Fibroblast of lung (primary cell): ENCODE results near the gene UCP3. TPM values are rescaled to one million over a fixed set of nuclear protein-coding genes. Genes with fewer than 3 reads are reported as not detected.

Experiments used
- DNase-seq, 2 donors: peaks; one replicate each; pipeline versions ENCODE4 v3.0.0 to v3.0.0-alpha.2; 2010; ENCODE audit warnings: low read depth in 2 of 2
- H2AFZ ChIP-seq: 2 replicates; pipeline ENCODE4 v1.5.1; 2012; ENCODE audit warnings: low read length, control low read depth, inconsistent platforms
- H3K27ac ChIP-seq: 2 replicates; pipeline ENCODE4 v1.5.1; 2011; ENCODE audit warnings: low read length, control low read depth; ENCODE audit not compliant: insufficient read depth
- H3K27me3 ChIP-seq: 2 replicates; pipeline ENCODE4 v1.5.1; 2011; ENCODE audit warnings: mild to moderate bottlenecking, low read length; ENCODE audit not compliant: control insufficient read depth, insufficient read depth
- H3K36me3 ChIP-seq: 2 replicates; pipeline ENCODE4 v1.5.1; 2011; ENCODE audit warnings: low read length; ENCODE audit not compliant: control insufficient read depth, insufficient read depth
- H3K4me1 ChIP-seq: 2 replicates; pipeline ENCODE4 v1.5.1; 2011; ENCODE audit warnings: low read length; ENCODE audit not compliant: control insufficient read depth, insufficient read depth; ENCODE audit errors: extremely low read depth
- H3K4me2 ChIP-seq: 2 replicates; pipeline ENCODE4 v1.5.1; 2011; ENCODE audit warnings: low read length, control low read depth; ENCODE audit not compliant: insufficient read depth; ENCODE audit errors: extremely low read depth
- H3K4me3 ChIP-seq, 4 experiments: fragments of 200-600 bp in 1 of 4; sonication (generic) in 1 of 4; replicated peaks in 1 of 4; 2 replicates each; pipeline ENCODE4 v1.5.1; 2011 to 2016; ENCODE audit warnings: low read length in 4 of 4, low read depth in 3 of 4, mild to moderate bottlenecking in 3 of 4, control low read depth in 2 of 4, inconsistent platforms in 1 of 4, mixed read lengths in 1 of 4; ENCODE audit not compliant: insufficient read depth in 1 of 4; ENCODE audit errors: control extremely low read depth in 1 of 4
- H3K79me2 ChIP-seq: 2 replicates; pipeline ENCODE4 v1.5.1; 2012; ENCODE audit warnings: mild to moderate bottlenecking, low read length, inconsistent platforms; ENCODE audit not compliant: control insufficient read depth, insufficient read depth
- H3K9ac ChIP-seq: 2 replicates; pipeline ENCODE4 v1.5.1; 2011; ENCODE audit warnings: mild to moderate bottlenecking, low read length, control low read depth; ENCODE audit not compliant: insufficient read depth
- H3K9me3 ChIP-seq: 2 replicates; pipeline ENCODE4 v1.5.1; 2012; ENCODE audit warnings: low read depth, low read length; ENCODE audit not compliant: control insufficient read depth, insufficient read depth
- H4K20me1 ChIP-seq: 2 replicates; pipeline ENCODE4 v1.5.1; 2011; ENCODE audit warnings: low read length; ENCODE audit not compliant: control insufficient read depth, insufficient read depth; ENCODE audit errors: extremely low read depth
- CTCF ChIP-seq, 2 donors: IDR thresholded peaks in 1 of 2; conservative IDR thresholded peaks in 1 of 2; 1 replicate in 1 of 2; 2 replicates in 1 of 2; pipeline ENCODE4 v1.5.1; 2011 to 2012; ENCODE audit warnings: low read length in 2 of 2, control low read depth in 1 of 2, inconsistent platforms in 1 of 2, low read depth in 1 of 2, mild to moderate bottlenecking in 1 of 2
- EZH2 ChIP-seq: IDR thresholded peaks from 2 replicates; pipeline ENCODE4 v1.5.1; 2012; ENCODE audit warnings: low read length, control low read depth, mild to moderate bottlenecking; ENCODE audit errors: missing control alignments
- polyA plus RNA-seq, 2 donors: library from polyadenylated mRNA; depleted of rRNA in 1 of 2; stranded (reverse) in 1 of 2; unstranded in 1 of 2; fragments of >200 nt; gene quantifications; 2 replicates each; pipeline ENCODE4 v1.2.1, GENCODE V29; 2011 to 2012; ENCODE audit warnings: missing spikeins in 1 of 2
- total RNA-seq: library from RNA; depleted of rRNA; stranded (reverse); fragments of >200 nt; gene quantifications from 2 replicates; pipeline ENCODE4 v1.2.1, GENCODE V29; 2014

The UCP3 gene
- total and polyA plus RNA-seq, 2 donors (not counting 1 experiment from before 2014, with no cell fraction given) = 0.18 to 0.33 TPM

- no peaks in the 10 kb centered on the region for H4K20me1 ChIP-seq
- no peak for TF ChIP-seq EZH2
- TF ChIP-seq CTCF (conservative IDR thresholded peaks at IDR 0.05 in 1 of 2, IDR thresholded peaks at IDR 0.05 in 1 of 2; ENCODE audit: low read depth in 1 of 2, low read length in 2 of 2) = no peak
Measured at GRCh38 chr11:74023276-74023675, 14.4 kb upstream of the UCP3 start.

GRCh38 chr11:74022546-74022945 is 13.7 kb upstream of the UCP3 start:
- no peaks in the 10 kb centered on the region for H4K20me1 ChIP-seq
- no peak overlapping the region for H2AFZ ChIP-seq
- H3K4me3 ChIP-seq = no peak overlapping the region
- no peaks in the 10 kb centered on the region for H3K79me2 ChIP-seq
- H3K27ac ChIP-seq = no peak overlapping the region
- peaks cover 29% of the 10 kb centered on the region for H3K4me1 ChIP-seq
- no peaks in the 10 kb centered on the region for H3K36me3 ChIP-seq
- no peaks in the 10 kb centered on the region for H3K9me3 ChIP-seq
- H3K4me2 ChIP-seq = no peak overlapping the region
- no peaks in the 10 kb centered on the region for H3K27me3 ChIP-seq
- no peak for DNase-seq
- TF ChIP-seq EZH2 = no peak
- no peak for TF ChIP-seq CTCF (conservative IDR thresholded peaks at IDR 0.05 in 1 of 2, IDR thresholded peaks at IDR 0.05 in 1 of 2; ENCODE audit: low read depth in 1 of 2, low read length in 2 of 2)
- no peak overlapping the region for H3K9ac ChIP-seq

More at GRCh38 chr11:74023276-74023675, 14.4 kb upstream of the UCP3 start:
- H3K27ac ChIP-seq = no peak overlapping the region
- DNase-seq = no peak
- no peak overlapping the region for H3K9ac ChIP-seq
- H3K4me3 ChIP-seq = no peak overlapping the region
- no peaks in the 10 kb centered on the region for H3K9me3 ChIP-seq
- no peaks in the 10 kb centered on the region for H3K79me2 ChIP-seq
- H2AFZ ChIP-seq = no peak overlapping the region
- H3K27me3 ChIP-seq = no peaks in the 10 kb centered on the region
- H3K36me3 ChIP-seq = no peaks in the 10 kb centered on the region
- H3K4me2 ChIP-seq = no peak overlapping the region
- H3K4me1 ChIP-seq = peaks cover 26% of the 10 kb centered on the region

GRCh38 chr11:74021998-74022397 is 13.1 kb upstream of the UCP3 start:
- Histone ChIP-seq H4K20me1 (no peaks in the 10 kb centered on the region), H3K4me2 (no peak overlapping the region), H3K4me1 (peaks cover 26% of the 10 kb centered on the region), H3K4me3 (no peak overlapping the region), H3K79me2 (no peaks in the 10 kb centered on the region), H3K27me3 (no peaks in the 10 kb centered on the region), H2AFZ (no peak overlapping the region), H3K9ac (no peak overlapping the region), H3K36me3 (no peaks in the 10 kb centered on the region), H3K27ac (no peak overlapping the region), H3K9me3 (no peaks in the 10 kb centered on the region)
- no peak for DNase-seq
- TF ChIP-seq CTCF (conservative IDR thresholded peaks at IDR 0.05 in 1 of 2, IDR thresholded peaks at IDR 0.05 in 1 of 2; ENCODE audit: low read depth in 1 of 2, low read length in 2 of 2) (no peak), EZH2 (no peak)
